Inferior parietal cortex (tissue), 1 donor: ENCODE data around the gene ACSF2.
A peak's percentile ranks its signal among the peaks of the same experiment; 100 is the strongest.

Experiments
- DNase-seq: peaks from one replicate; pipeline ENCODE4 v3.0.0-alpha.2; 2016; ENCODE audit errors: extremely low spot score

Gene ACSF2

GRCh38 chr17:50499721-50500120 lies 73.7 kb downstream of the ACSF2 start:
- no peak for DNase-seq

DNA sequence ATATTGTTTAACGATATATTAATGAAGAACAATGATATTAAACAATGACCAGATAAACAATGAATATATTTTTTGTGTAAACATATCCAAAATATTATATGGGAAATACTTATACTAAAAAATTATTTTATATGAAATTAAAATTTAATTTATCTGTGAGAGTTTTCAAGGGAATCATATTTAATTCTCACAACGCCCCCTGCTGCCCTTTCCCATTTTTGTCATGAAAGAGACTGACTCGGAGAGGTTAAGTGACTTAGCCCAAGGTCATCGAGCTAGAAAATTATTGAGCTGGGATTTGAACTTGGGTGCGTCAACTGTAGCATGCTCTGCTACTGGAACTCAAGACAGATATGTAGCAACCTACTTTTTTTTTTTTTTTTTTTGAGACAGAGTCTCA lies 75.0 kb downstream of the ACSF2 start:
- DNase-seq, result no peak

- DNase-seq, result no peak
Measured at GRCh38 chr17:50502301-50502990, 76.4 kb downstream of the ACSF2 start.

- DNase-seq, result no peak
Measured at GRCh38 chr17:50505591-50506130, 79.6 kb downstream of the ACSF2 start.

DNA sequence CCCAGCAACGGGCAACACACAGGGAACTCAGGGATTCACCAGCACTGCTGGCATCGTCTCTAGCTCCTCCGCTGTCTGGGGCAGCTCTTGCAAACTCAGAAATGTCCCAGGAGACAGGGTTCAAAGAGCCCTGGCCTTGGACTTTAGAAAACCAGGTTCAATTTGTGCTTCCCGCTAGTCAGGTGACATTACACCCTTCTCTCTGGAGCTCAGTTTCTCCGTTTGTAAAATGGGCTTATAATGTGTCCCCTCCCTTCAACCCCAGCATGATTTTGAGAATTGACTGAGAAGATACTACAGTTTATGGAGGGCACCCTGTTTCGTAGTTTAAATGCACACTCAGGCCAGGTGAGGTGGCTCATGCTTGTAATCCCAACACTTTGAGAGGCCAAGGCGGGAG lies 80.3 kb downstream of the ACSF2 start:
- no peak for DNase-seq

- peak; percentile 53 for DNase-seq
Measured at GRCh38 chr17:50507871-50508572, 82.0 kb downstream of the ACSF2 start, which contains the start of gene MYCBPAP. Gene MYCBPAP (plus strand): TSS chr17:50508439. CDS start chr17:50508675, 236 bp downstream.

- DNase-seq, result no peak
Measured at GRCh38 chr17:50508573-50509460, 82.8 kb downstream of the ACSF2 start.

DNA sequence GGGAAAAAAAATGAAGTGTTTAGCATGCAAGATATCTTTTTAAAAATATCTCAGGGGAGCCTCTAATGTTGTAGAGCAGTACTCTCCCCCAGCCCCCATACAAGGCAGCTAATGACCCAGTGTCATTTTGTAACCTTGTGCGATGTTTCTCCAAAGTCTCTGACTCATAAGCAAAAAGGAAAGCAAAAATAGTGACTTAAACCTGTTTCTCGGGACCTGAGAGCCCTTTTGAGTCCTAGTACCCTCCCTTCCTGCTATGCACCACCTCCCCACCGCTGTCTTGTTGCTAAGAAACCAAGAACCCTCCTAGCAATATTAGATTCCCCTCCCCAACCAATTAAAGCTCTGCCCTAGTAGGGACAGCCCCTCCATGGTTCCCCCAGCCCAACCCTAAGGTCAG lies 85.0 kb downstream of the ACSF2 start:
- DNase-seq, result no peak

- DNase-seq, result no peak
Measured at GRCh38 chr17:50513495-50513894, 87.5 kb downstream of the ACSF2 start.

DNA sequence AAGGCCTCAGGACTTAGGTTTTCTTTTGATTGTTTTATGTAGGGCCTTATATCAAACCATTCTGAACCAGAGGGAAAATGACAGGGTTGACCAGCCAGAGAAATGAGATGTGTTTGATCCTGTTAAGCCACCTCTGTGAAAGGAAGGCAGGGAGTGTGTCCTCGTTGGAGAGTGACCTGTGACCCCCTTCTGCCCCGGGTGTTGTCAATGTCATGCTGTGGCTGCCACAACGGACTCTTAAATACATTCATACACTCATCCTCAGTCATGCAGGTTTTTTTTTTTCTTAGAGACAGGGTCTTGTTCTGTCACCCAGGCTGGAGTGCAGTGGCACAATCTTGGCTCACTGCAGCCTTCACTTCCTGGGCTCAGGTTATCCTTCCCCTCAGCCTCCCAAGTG lies 88.4 kb downstream of the ACSF2 start:
- no peak for DNase-seq

- DNase-seq, result no peak
Measured at GRCh38 chr17:50514936-50515702, 89.1 kb downstream of the ACSF2 start.

GRCh38 chr17:50517011-50517410 lies 91.0 kb downstream of the ACSF2 start:
- DNase-seq, result no peak

DNA sequence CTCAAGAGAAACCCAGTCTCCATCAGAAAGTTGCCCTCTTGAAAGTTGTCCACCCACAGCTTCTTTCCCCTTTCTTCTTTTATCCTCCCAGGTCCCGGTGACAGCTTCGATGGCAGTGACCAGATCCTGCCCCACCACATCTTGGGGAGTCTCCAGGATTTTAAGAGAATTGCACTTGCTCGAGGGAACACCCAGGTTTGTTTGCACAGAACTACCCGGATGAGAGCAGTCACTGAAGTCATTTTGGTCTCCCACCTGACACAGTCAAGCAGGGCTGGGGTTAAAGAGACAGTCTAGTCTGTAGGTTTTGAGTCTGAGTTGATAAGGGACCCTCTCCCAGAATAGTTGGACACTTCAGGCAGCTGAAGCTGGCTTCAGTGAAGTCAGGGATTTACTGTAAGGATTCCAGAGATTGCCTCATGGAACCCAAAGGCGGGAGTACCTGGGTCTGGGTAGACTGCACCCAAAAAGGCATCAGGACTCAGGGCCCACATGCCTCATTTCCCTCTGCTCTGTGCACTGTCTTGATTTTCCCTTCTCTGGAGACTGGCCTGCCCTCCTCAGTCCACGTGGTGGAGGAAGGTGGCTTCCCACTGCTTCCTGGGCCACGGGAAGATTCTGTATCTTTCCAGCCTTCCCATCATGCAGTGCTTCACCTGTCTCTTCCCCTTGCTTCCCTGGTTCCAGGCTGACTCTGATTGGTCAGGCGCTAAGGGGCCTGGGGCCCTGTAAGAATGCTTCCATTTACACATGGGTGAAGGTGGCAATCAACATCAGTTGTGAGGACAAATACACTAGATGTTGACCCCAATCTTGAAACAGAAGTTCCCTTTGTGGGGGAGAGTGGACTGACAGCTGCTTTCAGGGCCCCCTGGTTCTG lies 91.7 kb downstream of the ACSF2 start:
- DNase-seq, result no peak

- DNase-seq, result no peak
Measured at GRCh38 chr17:50518384-50519023, 92.5 kb downstream of the ACSF2 start.

DNA sequence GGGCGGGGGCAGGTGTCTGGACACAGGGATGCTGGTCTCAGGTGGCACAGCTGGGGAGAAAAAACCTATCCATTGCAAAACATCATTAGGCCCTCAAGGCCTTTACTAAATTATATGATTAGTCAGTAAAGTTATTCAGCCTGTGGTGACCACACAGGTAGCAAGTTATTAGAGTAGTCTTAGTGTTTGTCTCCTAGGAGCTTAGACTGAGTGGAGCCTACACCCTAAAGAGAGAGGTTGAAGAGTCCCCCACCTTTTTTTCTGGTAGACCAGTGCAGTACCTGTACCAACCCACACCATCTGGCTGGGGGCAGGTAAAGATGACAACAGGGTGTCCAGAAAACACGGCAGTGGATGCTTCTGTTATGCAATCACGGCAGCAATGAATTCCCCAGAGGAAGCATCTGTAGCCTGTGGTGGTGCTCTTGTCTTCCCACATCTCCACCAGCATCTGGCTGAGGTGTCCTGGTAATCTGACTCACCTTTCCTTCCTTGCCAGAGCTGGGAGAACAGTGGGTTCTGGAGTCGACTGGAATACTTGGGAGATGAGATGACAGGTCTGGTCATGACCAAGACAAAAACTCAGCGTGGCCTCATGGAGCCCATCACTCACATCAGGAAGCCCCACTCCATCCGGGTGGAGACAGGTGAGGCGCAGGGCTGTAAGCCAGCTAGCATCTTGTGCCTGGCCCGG lies 93.3 kb downstream of the ACSF2 start:
- DNase-seq, result no peak

GRCh38 chr17:50520483-50520882 lies 94.5 kb downstream of the ACSF2 start:
- no peak for DNase-seq

- no peak for DNase-seq
Measured at GRCh38 chr17:50521514-50521913, 95.5 kb downstream of the ACSF2 start.

GRCh38 chr17:50522766-50523165 lies 96.7 kb downstream of the ACSF2 start:
- no peak for DNase-seq

DNA sequence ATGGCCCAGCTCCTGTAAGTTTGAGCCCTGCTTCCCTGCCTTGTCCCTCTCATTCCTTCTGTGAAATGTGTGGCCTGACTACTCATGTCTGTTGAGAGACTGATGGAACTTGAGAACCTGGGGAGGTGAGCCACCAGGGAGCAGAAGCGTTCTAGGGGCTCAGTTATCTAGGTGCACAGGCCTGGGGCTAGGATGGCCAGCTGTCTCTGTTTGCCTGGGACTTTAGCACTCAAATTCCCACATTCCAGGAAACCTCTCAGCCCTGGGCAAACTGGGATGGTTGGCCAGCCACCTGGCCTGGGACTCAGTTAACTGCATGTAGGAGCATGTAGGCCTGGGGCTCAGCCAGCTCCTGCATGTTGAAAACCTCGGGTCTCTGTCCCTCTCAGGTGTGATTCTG lies 97.2 kb downstream of the ACSF2 start:
- DNase-seq, result no peak
